ENCODE data around the gene SLC39A7.
"Not testable (repeated sequence)": the region's sequence is repeated elsewhere in the genome, so short reads cannot be mapped to it uniquely, and the experiment has no call there.

Gene SLC39A7

DNA sequence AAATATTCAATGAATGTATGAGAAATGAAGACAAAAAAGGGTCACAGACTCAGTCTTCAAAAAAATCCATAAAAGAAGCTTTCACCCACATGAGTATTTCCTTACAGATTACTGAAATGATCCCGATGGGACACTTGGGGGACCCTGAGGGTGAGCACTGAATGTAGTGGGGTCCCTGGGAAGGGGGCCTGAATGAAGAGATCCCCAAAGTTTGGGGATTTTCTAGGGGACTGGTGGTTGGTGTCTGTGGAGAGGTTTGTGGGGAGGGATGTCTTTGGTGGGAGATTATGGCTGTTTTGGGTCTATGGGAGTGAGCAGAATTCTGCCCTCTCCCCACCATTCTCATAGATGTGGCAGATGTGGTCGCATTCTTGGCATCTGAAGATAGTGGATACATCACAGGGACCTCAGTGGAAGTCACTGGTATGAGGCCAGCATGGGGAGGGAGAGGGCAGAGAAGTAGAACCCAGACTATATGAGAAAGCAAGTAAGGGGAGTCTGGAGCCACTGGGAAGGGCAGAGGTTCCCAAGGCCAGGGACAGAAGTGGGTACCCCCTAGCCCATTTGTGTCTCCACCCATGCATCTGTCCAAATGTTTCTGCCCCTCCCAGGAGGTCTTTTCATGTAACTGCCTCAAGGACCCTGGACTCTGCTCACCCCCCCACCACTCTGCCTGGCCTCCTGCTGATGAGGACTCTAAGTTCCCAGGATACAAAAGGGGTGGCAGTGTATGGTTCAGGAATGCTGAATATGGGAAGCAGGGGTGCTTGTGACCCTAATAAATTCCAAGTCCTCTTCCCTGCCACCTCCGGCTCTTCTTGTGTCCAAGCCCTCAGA is 5.6 kb downstream of the SLC39A7 start:
- DNase-seq, result no peak

GRCh38 chr6:33206864-33207551 is 6.3 kb downstream of the SLC39A7 start:
- DNase-seq, result no peak

GRCh38 chr6:33207552-33208090 is 7.0 kb downstream of the SLC39A7 start:
- no peak for DNase-seq

DNA sequence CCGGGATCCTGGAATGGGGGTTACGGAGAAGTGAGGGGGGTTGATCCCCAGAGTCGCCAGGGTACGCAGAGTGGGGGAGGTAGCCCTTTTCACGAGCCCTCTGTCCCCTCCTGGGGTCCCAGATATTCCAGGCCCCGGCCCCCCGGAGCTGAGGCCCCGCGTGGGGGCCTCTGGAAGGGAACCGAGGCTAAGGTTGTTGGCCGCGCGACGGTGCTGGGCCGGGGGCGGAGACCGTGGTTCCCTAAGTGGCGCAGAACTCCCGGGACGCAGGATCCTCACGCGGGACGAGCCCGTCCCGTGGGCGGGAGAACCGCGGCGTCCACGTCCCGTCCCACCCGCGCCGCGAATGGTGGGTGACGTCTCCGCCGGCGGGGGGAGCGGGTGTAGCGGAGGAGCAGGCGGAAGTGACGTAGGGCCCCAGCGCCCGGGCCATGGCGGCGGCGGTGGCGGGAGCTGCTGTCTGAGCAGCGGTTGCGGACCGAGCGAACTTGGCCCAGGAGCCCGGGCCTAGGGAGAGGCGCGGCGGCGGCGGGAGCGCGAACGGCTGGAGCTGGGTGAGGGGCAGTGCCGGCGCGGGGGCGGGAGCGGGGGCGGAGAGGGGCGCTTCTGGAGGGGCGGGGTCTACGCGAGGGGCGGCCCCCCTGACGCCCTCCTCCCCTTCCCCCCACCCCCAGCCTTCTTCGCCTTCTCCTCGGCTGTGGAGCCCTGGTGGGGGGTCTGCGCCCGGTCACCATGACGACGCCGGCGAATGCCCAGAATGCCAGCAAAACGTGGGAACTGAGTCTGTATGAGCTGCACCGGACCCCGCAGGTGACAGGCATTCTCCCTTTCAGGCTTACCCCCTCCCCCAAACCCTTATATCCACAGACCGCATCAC is 7.7 kb downstream of the SLC39A7 start, which contains the start of gene RING1:
RING1 (plus strand) TSS at position 410 of the 877 bp plus-strand sequence; CDS start at position 733, 323 bp downstream.
- DNase-seq, result peak; percentile 87 to 92

- no peak for DNase-seq
These were observed 9.2 kb downstream of the SLC39A7 start for GRCh38 chr6:33209856-33210255.

DNA sequence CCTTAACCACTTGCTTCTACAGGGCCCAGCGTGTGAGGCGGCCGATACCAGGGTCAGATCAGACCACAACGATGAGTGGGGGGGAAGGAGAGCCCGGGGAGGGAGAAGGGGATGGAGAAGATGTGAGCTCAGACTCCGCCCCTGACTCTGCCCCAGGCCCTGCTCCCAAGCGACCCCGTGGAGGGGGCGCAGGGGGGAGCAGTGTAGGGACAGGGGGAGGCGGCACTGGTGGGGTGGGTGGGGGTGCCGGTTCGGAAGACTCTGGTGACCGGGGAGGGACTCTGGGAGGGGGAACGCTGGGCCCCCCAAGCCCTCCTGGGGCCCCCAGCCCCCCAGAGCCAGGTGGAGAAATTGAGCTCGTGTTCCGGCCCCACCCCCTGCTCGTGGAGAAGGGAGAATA is 10.5 kb downstream of the SLC39A7 start:
- no peak for DNase-seq

DNA sequence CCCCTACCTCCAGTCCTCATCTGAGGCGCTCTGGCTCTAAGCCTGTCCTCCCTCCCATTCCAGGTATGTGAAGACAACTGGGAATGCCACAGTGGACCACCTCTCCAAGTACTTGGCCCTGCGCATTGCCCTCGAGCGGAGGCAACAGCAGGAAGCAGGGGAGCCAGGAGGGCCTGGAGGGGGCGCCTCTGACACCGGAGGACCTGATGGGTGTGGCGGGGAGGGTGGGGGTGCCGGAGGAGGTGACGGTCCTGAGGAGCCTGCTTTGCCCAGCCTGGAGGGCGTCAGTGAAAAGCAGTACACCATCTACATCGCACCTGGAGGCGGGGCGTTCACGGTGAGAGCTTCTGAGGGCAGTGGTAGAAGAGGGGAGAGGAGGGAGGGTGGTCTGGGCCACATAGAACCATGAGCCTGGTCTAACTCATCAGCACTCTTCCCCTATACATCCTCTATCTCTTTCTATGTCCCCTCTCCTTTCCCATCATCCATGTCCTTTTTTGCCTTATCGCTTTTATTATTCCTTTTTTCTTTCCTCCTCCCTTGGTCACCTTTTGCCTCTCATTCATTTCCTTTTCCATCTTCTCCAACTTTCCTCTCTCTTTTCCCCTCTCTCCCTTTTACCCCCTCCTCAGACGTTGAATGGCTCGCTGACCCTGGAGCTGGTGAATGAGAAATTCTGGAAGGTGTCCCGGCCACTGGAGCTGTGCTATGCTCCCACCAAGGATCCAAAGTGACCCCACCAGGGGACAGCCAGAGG is 11.2 kb downstream of the SLC39A7 start:
- no peak for DNase-seq

- no peak for DNase-seq
These were observed 12.1 kb downstream of the SLC39A7 start for GRCh38 chr6:33212857-33213165.

GRCh38 chr6:33213166-33213988 is 12.7 kb downstream of the SLC39A7 start:
- peak; percentile 15 to 41 for DNase-seq

DNA sequence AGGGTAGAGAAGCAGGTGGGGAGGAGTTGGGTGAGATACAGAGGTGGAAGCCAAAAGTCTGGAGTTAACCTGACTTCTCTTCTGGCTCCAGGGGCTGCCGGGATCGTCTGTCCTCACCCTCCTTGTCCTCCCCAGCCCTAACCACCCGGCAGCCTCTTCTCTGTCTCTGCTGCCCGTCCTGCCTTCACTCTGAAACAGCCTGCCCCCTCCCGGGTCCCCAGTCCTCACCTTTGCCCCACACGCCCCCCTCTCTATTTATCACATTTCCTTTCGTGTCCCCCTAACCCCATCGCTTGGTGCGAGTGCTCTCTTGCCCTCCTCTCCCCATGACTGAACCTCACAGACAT is 13.3 kb downstream of the SLC39A7 start:
- DNase-seq, result no peak

- no peak for DNase-seq
These were observed 14.8 kb downstream of the SLC39A7 start for GRCh38 chr6:33215271-33216116.

- no peak for DNase-seq
These were observed 15.5 kb downstream of the SLC39A7 start for GRCh38 chr6:33216117-33216649.

DNA sequence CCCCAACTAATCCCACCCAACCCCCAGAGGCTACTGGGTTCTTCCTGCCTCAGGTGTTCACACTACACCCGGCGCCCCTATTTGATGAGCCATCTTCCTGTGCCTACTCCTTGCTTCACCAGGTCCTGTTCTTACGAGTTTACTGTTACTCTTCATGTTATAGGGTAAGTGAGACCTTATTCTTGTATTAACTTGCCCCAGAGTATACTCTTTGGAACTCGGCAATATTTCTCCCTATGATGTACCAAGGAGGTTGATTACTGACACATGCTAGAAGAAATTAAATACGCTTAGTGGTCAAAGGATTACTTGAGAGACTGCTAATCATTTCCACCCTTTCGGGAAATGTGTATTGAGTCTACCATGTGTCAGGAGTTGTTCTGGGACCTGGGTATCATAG is 16.6 kb downstream of the SLC39A7 start:
- no peak for DNase-seq

- DNase-seq, result no peak
These were observed 17.0 kb downstream of the SLC39A7 start for GRCh38 chr6:33217681-33218080.

DNA sequence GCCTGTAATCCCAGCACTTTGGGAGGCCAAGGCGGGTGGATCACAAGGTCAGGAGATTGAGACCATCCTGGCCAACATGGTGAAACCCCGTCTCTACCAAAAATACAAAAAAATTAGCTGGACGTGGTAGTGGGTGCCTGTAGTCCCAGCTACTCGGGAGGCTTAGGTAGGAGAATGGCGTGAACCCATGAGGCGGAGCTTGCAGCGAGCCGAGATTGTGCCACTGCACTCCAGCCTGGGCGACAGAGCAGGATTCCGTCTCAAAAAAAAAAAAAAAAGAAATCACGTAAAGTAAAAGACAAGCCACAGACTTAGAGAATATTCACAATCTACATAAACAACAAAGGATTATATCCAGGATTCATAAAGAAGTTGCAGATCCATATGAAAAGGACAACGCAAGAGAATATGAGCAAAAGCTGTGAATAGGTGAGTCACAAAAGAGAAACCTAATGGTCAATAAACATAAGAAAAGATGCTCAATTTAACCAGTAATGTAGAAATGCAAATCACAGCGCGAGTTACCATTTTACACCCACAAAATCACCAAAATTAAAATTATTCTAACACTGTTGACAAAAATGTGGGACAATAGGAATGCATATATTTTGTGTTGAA is 25.9 kb downstream of the SLC39A7 start:
- DNase-seq, result not testable (repeated sequence)

- DNase-seq, result no peak
These were observed 34.6 kb downstream of the SLC39A7 start for GRCh38 chr6:33235221-33235634.

- no peak for DNase-seq
These were observed 35.7 kb downstream of the SLC39A7 start for GRCh38 chr6:33236328-33236727.

DNA sequence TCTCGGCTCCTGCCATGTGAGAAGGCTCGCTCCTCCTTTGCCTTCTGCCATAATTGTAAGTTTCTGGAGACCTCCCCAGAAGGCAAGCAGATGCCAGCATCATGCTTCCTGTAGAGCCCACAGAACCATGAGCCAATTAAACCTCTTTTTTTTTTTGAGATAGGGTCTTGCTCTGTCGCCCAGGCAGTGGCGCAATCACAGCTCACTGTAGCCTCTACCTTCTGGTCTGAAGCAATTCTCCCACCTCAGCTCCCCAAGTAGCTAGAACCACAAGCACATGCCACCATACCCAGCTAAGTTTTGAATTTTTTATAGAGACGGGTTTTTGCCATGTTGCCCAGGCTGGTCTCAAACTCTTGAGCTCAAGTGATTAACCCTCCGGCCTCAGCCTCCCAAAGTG is 36.2 kb downstream of the SLC39A7 start:
- DNase-seq, result no peak

DNA sequence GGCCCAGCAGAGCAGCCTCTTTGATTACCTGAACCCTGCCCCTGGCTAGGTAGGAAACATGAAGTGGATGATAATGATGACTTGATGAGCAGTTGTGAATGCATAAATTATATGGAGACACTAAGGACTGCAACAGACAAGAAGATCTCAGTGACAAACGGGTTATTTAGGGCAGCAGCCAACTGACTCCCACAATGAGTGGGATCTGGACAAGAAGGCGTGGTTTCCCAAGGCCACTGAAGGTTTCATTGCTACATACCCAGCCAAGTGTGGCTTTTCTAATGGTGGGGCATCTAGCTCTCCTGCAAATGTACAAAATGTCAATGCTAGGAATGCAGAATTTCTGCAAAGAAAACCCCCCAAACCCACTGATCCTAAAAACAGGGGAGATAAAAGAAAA is 37.1 kb downstream of the SLC39A7 start:
- DNase-seq, result peak in 1 of 2 donors; percentile 25

GRCh38 chr6:33241968-33242367 is 41.3 kb downstream of the SLC39A7 start:
- DNase-seq, result no peak
